Mononuclear cell (primary cell): ENCODE results near the gene PRDX1. TPM values are rescaled to one million over a fixed set of nuclear protein-coding genes. Genes with fewer than 3 reads are reported as not detected.
A peak's percentile ranks its signal among the peaks of the same experiment; 100 is the strongest.
"Not testable (repeated sequence)": the region's sequence is repeated elsewhere in the genome, so short reads cannot be mapped to it uniquely, and the experiment has no call there.

Source experiments
- H3K27me3 ChIP-seq: 2 replicates; pipeline ENCODE4 v1.6.0; 2011; ENCODE audit warnings: low read length, control low read depth; ENCODE audit not compliant: insufficient read depth
- H3K4me1 ChIP-seq: 2 replicates; pipeline ENCODE4 v1.5.1; 2011; ENCODE audit warnings: mild to moderate bottlenecking, low read length, control low read depth; ENCODE audit not compliant: insufficient read depth
- H3K4me3 ChIP-seq: 2 replicates; pipeline ENCODE4 v1.5.1; 2011; ENCODE audit warnings: mild to moderate bottlenecking, low read length, moderate library complexity
- H3K9me3 ChIP-seq: 2 replicates; pipeline ENCODE4 v1.5.1; 2011; ENCODE audit warnings: low read depth, mild to moderate bottlenecking, control low read depth, low read length
- total RNA-seq: library from RNA; depleted of rRNA; stranded (reverse); fragments of >200 nt; gene quantifications from one replicate; pipeline ENCODE4 v1.2.3, GENCODE V29; 2012

The PRDX1 gene
- total RNA-seq, 1 donor = 27.7 TPM

DNA sequence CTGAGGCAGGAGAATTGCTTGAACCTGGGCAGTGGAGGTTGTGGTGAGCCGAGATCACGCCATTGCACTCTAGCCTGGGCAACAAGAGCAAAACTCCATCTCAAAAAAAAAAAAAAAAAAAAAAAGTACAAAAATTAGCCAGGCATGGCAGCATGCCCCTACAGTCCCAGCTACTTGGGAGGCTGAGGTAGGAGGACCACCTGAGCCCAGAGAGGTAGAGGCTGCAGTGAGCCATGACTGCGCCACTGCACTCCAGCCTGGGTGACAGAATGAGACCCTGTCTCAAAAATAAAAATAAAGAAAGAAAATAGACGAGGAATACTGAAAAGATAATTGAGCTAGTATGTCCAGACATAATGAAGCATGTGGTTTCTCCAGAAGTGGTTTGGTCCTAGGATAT lies 3.3 kb downstream of the PRDX1 start:
- H3K27me3 ChIP-seq, H3K4me3 ChIP-seq, H3K9me3 ChIP-seq: not testable (repeated sequence)
- peaks cover 37% of the 10 kb centered on the region for H3K4me1 ChIP-seq

DNA sequence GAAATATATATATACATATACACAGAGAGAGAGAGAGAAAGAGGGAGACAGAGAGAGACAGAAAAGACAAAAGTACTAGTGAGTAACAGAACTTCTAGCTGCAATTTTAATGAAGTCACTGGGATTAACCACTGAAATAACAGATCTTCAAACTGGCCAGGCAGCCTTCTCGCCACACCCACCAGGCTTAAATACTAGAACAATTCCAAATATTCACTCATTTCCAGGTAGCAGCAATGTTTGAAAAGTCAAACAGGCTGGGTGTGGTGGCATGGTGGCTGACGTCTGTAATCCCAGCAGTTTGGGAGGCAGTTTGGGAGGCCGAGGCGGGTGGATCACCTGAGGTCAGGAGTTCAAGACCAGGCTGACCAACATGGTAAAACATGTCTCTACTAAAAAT lies 5.2 kb downstream of the PRDX1 start:
- Histone ChIP-seq H3K27me3 (no peaks in the 10 kb centered on the region), H3K4me3 (no peak overlapping the region), H3K4me1 (peaks cover 28% of the 10 kb centered on the region), H3K9me3 (no peaks in the 10 kb centered on the region)

DNA sequence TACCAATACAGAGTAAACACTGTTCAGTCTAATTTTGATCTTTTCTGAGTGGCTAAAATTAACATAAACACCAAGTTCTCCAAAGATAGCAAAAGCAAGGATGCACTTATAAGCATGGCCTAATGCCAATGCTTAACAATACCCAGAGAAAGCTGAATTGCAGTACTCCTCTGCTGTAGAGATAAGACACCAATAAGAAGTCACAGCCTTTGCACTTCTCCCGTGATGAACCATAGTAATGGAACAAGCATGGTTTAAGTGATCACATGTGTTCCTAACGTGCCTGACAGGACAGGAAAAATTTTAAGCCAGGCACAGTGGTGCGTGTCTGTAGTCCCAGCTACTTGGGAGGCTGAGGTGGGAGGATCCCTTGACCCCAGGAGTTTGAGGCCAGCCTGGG lies 5.6 kb downstream of the PRDX1 start:
- Histone ChIP-seq H3K9me3 (no peaks in the 10 kb centered on the region), H3K4me1 (peaks cover 26% of the 10 kb centered on the region), H3K27me3 (no peaks in the 10 kb centered on the region), H3K4me3 (no peak overlapping the region)

DNA sequence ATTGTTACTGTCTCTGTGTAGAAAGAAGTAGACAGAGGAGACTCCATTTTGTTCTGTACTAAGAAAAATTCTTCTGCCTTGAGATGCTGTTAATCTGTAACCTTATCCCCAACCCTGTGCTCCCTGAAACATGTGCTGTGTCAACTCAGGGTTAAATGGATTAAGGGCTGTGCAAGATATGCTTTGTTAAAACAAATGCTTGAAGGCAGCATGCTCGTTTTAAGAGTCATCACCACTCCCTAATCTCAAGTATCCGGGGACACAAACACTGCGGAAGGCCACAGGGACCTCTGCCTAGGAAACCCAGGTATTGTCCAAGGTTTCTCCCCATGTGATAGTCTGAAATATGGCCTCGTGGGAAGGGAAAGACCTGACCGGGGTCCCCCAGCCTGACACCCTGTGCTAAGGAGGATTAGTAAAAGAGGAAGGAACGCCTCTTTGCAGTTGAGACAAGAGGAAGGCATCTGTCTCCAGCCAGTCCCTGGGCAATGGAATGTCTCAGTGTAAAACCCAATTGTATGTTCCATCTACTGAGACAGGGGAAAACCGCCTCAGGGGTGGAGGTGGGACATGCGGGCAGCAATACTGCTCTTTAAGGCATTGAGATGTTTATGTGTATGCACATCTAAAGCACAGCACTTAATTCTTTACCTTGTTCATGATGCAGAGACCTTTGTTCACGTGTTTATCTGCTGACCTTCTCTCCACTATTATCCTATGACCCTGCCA lies 8.0 kb downstream of the PRDX1 start:
- not testable (repeated sequence) for H3K9me3 ChIP-seq, H3K27me3 ChIP-seq, H3K4me3 ChIP-seq, H3K4me1 ChIP-seq

DNA sequence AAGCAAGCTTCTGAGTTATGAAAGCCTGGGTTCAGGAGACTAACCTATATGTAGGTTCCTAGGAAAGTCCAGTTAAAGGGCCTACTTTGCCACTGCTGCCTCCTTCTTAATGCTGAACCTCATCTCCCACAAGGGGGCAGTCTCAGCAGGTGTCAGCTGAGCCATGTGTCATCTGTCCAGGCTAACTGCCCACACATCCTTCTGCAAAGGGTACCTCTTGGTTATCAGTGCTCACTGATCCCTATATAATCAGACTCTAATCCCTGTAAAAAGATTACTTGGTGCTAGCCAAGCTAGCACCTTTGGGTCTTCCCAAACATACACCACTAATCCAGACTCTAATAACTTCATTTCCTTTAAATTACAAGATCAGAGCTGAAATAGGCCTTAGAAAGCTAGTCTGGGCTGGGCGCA lies 9.0 kb downstream of the PRDX1 start:
- H3K9me3 ChIP-seq = no peaks in the 10 kb centered on the region
- H3K4me3 ChIP-seq = no peak overlapping the region
- no peaks in the 10 kb centered on the region for H3K4me1 ChIP-seq
- H3K27me3 ChIP-seq = no peaks in the 10 kb centered on the region

DNA sequence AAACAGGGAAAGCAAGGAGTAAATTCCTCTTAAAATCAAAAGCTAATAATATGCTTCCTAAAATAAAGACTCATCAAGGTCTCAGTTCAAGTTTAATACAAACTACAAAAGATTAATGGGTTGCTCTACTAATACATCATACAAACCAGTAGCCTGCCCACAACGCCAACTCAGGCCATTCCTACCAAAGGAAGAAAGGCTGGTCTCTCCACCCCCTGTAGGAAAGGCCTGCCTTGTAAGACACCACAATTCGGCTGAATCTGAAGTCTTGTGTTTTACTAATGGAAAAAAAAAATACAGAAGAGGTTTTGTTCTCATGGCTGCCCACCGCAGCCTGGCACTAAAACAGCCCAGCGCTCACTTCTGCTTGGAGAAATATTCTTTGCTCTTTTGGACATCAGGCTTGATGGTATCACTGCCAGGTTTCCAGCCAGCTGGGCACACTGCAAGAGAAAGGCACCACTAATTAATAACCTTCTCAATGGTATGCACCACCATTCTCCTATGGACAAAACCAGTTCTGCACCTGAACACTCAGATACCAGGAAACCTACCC lies 10.6 kb downstream of the PRDX1 start:
- Histone ChIP-seq H3K9me3 (no peaks in the 10 kb centered on the region), H3K4me3 (no peak overlapping the region), H3K4me1 (no peaks in the 10 kb centered on the region)

DNA sequence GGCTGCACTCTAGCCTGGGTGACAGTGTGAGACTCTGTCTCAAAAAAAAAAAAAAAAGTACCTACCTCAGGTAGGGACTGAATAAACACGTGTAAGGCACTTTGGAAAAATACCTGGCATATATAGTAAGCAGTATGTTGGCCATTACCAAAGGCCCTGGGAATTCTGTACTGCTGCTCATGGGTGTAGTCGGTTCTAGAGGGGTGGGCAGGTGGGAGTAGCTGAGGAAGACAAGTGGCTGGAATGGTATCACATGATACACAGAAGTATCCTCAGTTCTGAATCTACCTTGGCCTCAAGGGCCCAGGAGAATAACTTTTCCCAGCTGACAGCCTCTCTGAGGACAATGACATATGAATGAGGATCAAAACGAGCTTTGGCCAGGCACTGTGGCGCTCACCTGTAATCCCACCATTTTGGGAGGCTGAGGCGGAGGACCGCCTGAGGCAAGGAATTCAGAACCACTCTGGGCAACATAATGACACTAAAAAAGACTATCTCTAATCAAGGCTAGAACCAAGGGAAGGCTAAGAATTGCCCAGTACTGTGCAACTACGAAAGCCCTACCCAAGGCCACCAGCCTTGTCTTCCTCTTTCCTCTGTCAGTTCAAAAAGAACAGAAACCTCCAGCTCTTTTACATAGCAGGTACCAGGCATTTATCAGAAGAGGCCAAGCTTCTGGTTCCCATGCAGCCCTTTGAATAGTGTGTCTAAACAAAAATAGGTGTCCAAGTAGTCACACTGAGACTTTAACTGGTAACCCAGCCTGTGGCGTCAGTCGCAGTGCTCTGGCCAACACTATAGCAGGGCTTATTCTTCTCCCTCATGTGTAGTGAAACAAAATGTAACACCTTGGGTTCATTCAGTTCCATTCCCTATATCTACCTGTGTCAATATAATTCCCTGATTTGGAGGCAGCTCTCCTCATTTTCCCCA lies 11.4 kb downstream of the PRDX1 start:
- Histone ChIP-seq H3K4me1 (no peaks in the 10 kb centered on the region), H3K27me3 (no peaks in the 10 kb centered on the region), H3K4me3 (no peak overlapping the region), H3K9me3 (no peaks in the 10 kb centered on the region)

More for the DNA sequence above, 10.6 kb downstream of the PRDX1 start:
- no peaks in the 10 kb centered on the region for H3K27me3 ChIP-seq

DNA sequence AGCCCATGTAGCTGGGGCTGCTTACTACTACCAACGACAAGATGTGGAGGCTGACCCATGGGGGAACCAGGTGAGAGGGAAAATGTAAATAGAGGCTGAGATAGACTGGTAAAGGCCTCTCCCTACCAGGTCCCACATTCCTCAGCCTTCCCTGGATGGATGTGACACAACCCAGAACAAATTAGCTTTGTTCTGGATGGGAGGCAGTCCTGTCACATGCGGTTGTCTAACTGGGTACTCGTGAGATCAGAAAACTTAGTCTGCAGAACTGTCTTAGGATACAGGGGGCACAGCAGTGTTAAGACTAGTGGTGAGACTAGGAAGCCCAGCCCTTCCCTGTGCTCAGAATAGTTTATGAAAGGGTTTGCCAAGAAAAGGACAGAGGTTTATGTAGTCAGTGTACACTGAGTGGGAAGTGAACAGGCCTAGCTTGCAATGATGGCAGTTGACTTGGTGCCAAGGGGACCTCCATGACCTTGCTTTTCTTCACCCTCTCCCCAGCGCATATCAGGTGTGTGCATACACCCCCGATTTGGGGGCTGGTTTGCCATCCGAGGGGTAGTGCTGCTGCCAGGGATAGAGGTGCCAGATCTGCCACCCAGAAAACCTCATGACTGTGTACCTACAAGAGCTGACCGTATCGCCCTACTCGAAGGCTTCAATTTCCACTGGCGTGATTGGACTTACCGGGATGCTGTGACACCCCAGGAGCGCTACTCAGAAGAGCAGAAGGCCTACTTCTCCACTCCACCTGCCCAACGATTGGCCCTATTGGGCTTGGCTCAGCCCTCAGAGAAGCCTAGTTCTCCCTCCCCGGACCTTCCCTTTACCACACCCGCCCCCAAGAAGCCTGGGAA lies 13.2 kb downstream of the PRDX1 start:
- Histone ChIP-seq H3K4me1 (no peaks in the 10 kb centered on the region), H3K27me3 (no peaks in the 10 kb centered on the region), H3K4me3 (no peak overlapping the region), H3K9me3 (no peaks in the 10 kb centered on the region)

DNA sequence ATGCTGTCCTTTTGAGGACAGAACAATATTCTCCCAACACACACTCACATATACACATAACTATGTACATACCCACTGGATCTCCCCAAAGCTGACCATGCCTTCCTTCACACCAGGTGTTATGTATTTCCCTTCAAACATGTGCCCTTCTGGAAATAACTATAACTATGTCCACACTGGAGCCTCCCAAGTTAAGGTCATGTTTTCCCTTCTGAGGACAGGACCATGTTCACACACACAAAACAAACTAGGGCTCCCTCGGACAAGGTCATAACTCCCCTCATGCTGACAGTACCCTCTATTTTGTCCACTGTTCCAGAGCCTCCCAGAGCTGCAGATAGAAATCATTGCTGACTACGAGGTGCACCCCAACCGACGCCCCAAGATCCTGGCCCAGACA lies 13.8 kb downstream of the PRDX1 start:
- no peaks in the 10 kb centered on the region for H3K4me1 ChIP-seq
- no peaks in the 10 kb centered on the region for H3K9me3 ChIP-seq
- H3K27me3 ChIP-seq = no peaks in the 10 kb centered on the region
- no peak overlapping the region for H3K4me3 ChIP-seq

DNA sequence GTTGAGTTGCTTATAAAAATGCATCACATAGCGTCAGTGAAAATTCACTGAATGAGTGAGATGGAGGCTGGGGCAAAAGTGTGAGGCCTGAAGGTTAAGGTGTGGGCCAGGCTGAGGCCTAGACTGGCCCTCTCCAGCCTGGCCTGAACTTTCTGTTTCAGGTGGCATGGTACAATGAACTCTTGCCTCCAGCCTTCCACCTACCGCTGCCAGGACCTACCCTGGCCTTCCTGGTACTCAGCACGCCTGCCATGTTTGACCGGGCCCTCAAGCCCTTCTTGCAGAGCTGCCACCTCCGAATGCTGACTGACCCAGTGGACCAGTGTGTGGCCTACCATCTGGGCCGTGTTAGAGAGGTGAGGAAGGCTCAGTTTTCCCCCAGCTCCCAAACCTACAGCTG lies 14.5 kb downstream of the PRDX1 start:
- H3K4me1 ChIP-seq = no peaks in the 10 kb centered on the region
- H3K27me3 ChIP-seq = no peaks in the 10 kb centered on the region
- H3K9me3 ChIP-seq = no peaks in the 10 kb centered on the region
- H3K4me3 ChIP-seq = no peak overlapping the region

DNA sequence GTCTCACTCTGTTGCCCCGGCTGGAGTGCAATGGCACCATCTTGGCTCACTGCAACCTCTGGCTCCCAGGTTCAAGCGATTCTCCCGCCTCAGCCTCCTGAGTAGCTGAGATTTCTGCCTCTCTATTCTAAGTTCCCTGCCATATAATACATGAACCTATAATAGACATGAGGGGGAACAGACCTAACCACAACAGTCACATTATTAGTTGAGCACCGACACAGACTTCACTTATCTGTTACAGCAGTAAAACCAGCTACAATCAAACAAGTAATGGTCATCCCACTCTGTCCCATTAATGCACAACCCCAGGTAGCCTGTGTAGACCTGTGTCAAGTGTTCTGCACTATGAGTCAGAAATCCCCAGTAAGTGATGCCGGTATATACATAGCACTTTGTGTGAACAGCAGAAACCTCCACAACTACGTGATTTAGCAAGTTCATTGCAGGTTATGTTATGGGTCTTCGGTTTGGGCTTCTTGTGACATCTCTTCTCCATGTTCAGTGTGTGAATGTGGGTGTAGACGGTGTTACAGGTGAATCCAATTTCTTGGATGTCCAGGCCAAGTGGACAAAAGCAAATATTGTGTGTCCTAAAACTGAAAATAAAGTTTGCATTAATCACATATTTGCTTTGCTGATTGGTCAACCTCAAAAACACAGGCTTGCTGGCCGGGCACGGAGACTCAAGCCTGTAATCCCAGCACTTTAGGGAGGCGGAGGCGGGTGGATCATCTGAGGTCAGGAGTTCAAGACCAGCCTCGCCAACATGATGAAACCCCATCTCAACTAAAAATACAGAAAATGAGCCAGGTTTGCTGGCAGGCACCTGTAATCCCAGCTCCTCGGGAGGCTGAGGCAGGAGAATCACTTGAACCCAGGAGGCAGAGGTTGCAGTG lies 18.0 kb downstream of the PRDX1 start:
- H3K4me3 ChIP-seq = no peak overlapping the region
- H3K9me3 ChIP-seq = no peaks in the 10 kb centered on the region
- no peaks in the 10 kb centered on the region for H3K27me3 ChIP-seq
- peaks cover 22% of the 10 kb centered on the region for H3K4me1 ChIP-seq

DNA sequence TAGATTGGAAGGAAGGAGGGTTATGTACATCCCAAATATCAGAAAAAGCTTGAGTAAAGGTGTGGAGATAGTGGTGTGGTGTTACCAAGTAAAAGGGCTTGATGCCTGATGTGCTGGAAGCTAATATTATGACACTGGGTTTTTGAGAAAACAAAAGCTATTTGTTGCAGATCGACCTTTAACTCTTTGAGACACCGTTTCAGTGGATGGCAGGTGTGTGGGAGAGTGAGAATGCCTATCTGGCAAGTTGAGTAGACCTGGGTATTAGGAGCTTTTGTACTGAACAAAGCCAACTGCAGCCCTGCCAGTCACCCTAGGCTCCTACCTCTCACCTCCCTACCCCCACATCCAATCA lies 20.2 kb downstream of the PRDX1 start:
- no peak overlapping the region for H3K4me3 ChIP-seq

DNA sequence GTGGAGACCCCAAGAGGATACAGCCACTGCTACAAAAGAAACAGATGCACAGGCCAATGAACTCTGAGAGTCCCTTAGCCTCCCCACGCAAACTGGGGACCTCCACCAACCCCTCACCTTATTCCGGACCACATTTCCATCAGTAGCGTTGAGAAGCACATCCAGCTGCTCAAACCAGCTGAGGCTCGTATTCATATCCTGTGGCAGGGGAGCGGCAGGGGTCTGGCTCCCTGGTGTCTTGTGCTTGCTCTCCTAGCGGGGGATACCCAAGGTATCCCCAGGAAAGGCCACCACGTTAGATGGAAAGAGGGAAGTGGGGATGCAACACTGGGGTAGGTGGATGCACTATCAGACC lies 22.3 kb downstream of the PRDX1 start:
- peak overlapping the region; percentile 67 for H3K4me3 ChIP-seq
- H3K4me1 ChIP-seq = peaks cover 22% of the 10 kb centered on the region
- H3K9me3 ChIP-seq = no peaks in the 10 kb centered on the region
- no peaks in the 10 kb centered on the region for H3K27me3 ChIP-seq

More for the DNA sequence above, 20.2 kb downstream of the PRDX1 start:
- no peaks in the 10 kb centered on the region for H3K9me3 ChIP-seq
- peaks cover 22% of the 10 kb centered on the region for H3K4me1 ChIP-seq
- no peaks in the 10 kb centered on the region for H3K27me3 ChIP-seq

DNA sequence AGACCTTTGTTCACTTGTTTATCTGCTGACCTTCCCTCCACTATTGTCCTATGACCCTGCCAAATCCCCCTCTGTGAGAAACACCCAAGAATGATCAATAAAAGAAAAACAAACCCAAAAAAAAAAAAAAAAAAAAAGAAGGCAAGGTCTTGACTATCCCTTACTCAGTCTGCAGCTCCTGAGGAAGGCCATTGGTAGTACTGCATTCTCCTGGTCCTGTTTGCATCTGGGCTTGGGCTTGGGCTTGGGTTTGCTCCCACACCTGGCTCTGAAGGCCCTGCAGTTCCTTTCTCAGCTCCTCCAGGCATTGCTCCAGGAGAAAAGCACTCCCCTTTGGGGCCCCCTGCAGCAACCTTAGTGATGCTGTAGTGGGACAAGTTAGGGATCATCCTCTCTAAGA lies 23.4 kb downstream of the PRDX1 start:
- H3K9me3 ChIP-seq = no peaks in the 10 kb centered on the region
- peaks cover 23% of the 10 kb centered on the region for H3K4me1 ChIP-seq
- H3K27me3 ChIP-seq = no peaks in the 10 kb centered on the region
- no peak overlapping the region for H3K4me3 ChIP-seq
